BJ (cell line): ENCODE data around the gene SMIM3. TPM values are rescaled to one million over a fixed set of nuclear protein-coding genes. Genes with fewer than 3 reads are reported as not detected.

Source experiments
- CTCF ChIA-PET: fragments of 350-600 bp; formaldehyde crosslinking; extraction: SDS; loops from one replicate; lab custom pipeline; 2021; ENCODE audit warnings: antibody characterized with exemption, inconsistent platforms; lab: Yijun Ruan, JAX
- POLR2A ChIA-PET: fragments of 300-600 bp; sonication (Branson Sonifier 250); formaldehyde crosslinking; extraction: SDS; loops from one replicate; lab custom pipeline; 2021; ENCODE audit warnings: antibody characterized with exemption; lab: Charles Lee
- DNase-seq: peaks from one replicate; pipeline ENCODE4 v3.0.0-alpha.2; 2011; ENCODE audit warnings: low read depth
- H3K27me3 ChIP-seq: 2 replicates; pipeline ENCODE4 v1.6.0; 2011; ENCODE audit warnings: low read length; ENCODE audit not compliant: control insufficient read depth, insufficient read depth
- H3K36me3 ChIP-seq: 2 replicates; pipeline ENCODE4 v1.5.1; 2011; ENCODE audit warnings: low read length; ENCODE audit not compliant: control insufficient read depth, insufficient read depth
- H3K4me3 ChIP-seq: 2 replicates; pipeline ENCODE4 v1.5.1; 2011; ENCODE audit warnings: low read depth, mild to moderate bottlenecking, control low read depth, low read length
- CTCF ChIP-seq: IDR thresholded peaks from 2 replicates; pipeline ENCODE4 v1.5.1; 2011; ENCODE audit warnings: low read depth, mild to moderate bottlenecking, control low read depth, inconsistent platforms, low read length, moderate library complexity; ENCODE audit not compliant: insufficient read depth
- polyA plus RNA-seq: library from polyadenylated mRNA; depleted of rRNA; stranded (reverse); fragments of >200 nt; gene quantifications from 2 replicates; pipeline ENCODE4 v1.2.3, GENCODE V29; 2011

The SMIM3 gene
- polyA plus RNA-seq, 1 experiment: 43.7 TPM

GRCh38 chr5:150753463-150753862 lies 25.1 kb upstream of the SMIM3 start:
- DNase-seq: no peak
- TF ChIP-seq CTCF: no peak
- H3K36me3 ChIP-seq: 0 out of 2 replicates have a peak, but pooled peaks cover 1% of the 10 kb centered on the region
- ChIA-PET CTCF (interaction anchor here (0.8 to 2.5 kb wide), 3 partner anchors 16 to 93 kb away, joined by 3 to 6 read pairs (median 3); partner anchors contain the start of gene IRGM), POLR2A (no interaction called here)
- H3K27me3 ChIP-seq: no peaks in the 10 kb centered on the region
- H3K4me3 ChIP-seq: no peak overlapping the region

GRCh38 chr5:150753863-150754262 lies 24.7 kb upstream of the SMIM3 start:
- Histone ChIP-seq H3K27me3 (no peaks in the 10 kb centered on the region), H3K36me3 (0 out of 2 replicates have a peak, but pooled peaks cover 1% of the 10 kb centered on the region), H3K4me3 (no peak overlapping the region)
- ChIA-PET CTCF (interaction anchor here (0.8 to 2.5 kb wide), 2 partner anchors 47 to 93 kb away, joined by 3 to 6 read pairs; partner anchors contain the start of gene IRGM), POLR2A (no interaction called here)
- TF ChIP-seq CTCF: no peak
- no peak for DNase-seq

- POLR2A ChIA-PET: interaction anchor here (0.6 kb wide), 1 partner anchor 358 kb away, joined by 7 read pairs; no protein-coding TSS in a partner anchor
- no peak for DNase-seq
- no peaks in the 10 kb centered on the region for H3K27me3 ChIP-seq
- 0 out of 2 replicates have a peak, but pooled peaks cover 1% of the 10 kb centered on the region for H3K36me3 ChIP-seq
- CTCF ChIA-PET: interaction anchor here (0.8 to 1.0 kb wide), 2 partner anchors 21 to 44 kb away, joined by 3 to 4 read pairs; partner anchors contain the start of gene SMIM3
- H3K4me3 ChIP-seq: peak overlapping the region; percentile 11
- TF ChIP-seq CTCF: no peak
Observed at GRCh38 chr5:150757087-150757649, 21.4 kb upstream of the SMIM3 start.

GRCh38 chr5:150758203-150758530 lies 20.4 kb upstream of the SMIM3 start:
- ChIA-PET POLR2A (interaction anchor here (1.0 to 2.0 kb wide), 3 partner anchors 8 to 58 kb away, joined by 3 to 9 read pairs (median 3); partner anchors contain the start of gene RBM22), CTCF (interaction anchor here (0.8 to 2.1 kb wide), 2 partner anchors 20 to 43 kb away, joined by 3 to 13 read pairs; partner anchors contain the start of gene SMIM3)
- Histone ChIP-seq H3K27me3 (no peaks in the 10 kb centered on the region), H3K4me3 (peak overlapping the region; percentile 65), H3K36me3 (0 out of 2 replicates have a peak, but pooled peaks cover 1% of the 10 kb centered on the region)
- DNase-seq: no peak
- TF ChIP-seq CTCF: no peak

GRCh38 chr5:150758531-150759333 lies 19.8 kb upstream of the SMIM3 start, which contains the start of gene DCTN4:
TSS of gene DCTN4 (minus strand) at chr5:150759017. CDS start at chr5:150758993, 24 bp downstream.
- peak within 1 kb of the TSS; percentile 65 for H3K4me3 ChIP-seq
- H3K36me3 ChIP-seq: 0 out of 2 replicates have a peak, but pooled peaks cover 1% of the 10 kb centered on the region
- ChIA-PET CTCF (interaction anchor here (2.1 kb wide), 1 partner anchor 43 kb away, joined by 13 read pairs; no protein-coding TSS in a partner anchor), POLR2A (interaction anchor here (0.5 to 2.0 kb wide), 4 partner anchors 9 to 58 kb away, joined by 3 to 9 read pairs (median 3); partner anchors contain the start of gene RBM22)
- TF ChIP-seq CTCF: no peak
- peak; percentile 96 for DNase-seq
- no peaks in the 10 kb centered on the region for H3K27me3 ChIP-seq
